HG03354 (cell line): ENCODE results near the gene GMDS.

Source experiments
- ATAC-seq: cut with Tn5 transposase; IDR thresholded peaks from one replicate; pipeline ENCODE4 v1.9.1; 2021; ENCODE audit warnings: mild to moderate bottlenecking; ENCODE audit not compliant: unreplicated experiment, poor library complexity, severe bottlenecking

GMDS gene

GRCh38 chr6:1834646-1835516 lies 410.5 kb downstream of the GMDS start:
- no peak for ATAC-seq

GRCh38 chr6:1834207-1834606 lies 411.2 kb downstream of the GMDS start:
- ATAC-seq = no peak

- ATAC-seq = no peak
Observed at GRCh38 chr6:1832844-1833787, 412.3 kb downstream of the GMDS start.

- ATAC-seq = no peak
Observed at GRCh38 chr6:1832358-1832757, 413.0 kb downstream of the GMDS start.

GRCh38 chr6:1827984-1828793 lies 417.2 kb downstream of the GMDS start:
- no peak for ATAC-seq

GRCh38 chr6:1825926-1826325 lies 419.5 kb downstream of the GMDS start:
- no peak for ATAC-seq

- no peak for ATAC-seq
Observed at GRCh38 chr6:1825277-1825676, 420.1 kb downstream of the GMDS start.

GRCh38 chr6:1821513-1822183 lies 423.8 kb downstream of the GMDS start:
- ATAC-seq = no peak

- ATAC-seq = no peak
Observed at GRCh38 chr6:1821164-1821512, 424.3 kb downstream of the GMDS start.

GRCh38 chr6:1820714-1821113 lies 424.7 kb downstream of the GMDS start:
- no peak for ATAC-seq

GRCh38 chr6:1820165-1820564 lies 425.2 kb downstream of the GMDS start:
- ATAC-seq = no peak

GRCh38 chr6:1819007-1819406 lies 426.4 kb downstream of the GMDS start:
- no peak for ATAC-seq

- ATAC-seq = no peak
Observed at GRCh38 chr6:1817033-1817761, 428.2 kb downstream of the GMDS start.

GRCh38 chr6:1815827-1816452 lies 429.5 kb downstream of the GMDS start:
- no peak for ATAC-seq

- ATAC-seq = no peak
Observed at GRCh38 chr6:1814279-1814678, 431.1 kb downstream of the GMDS start.

- no peak for ATAC-seq
Observed at GRCh38 chr6:1812487-1812886, 432.9 kb downstream of the GMDS start.

GRCh38 chr6:1812034-1812433 lies 433.4 kb downstream of the GMDS start:
- ATAC-seq = no peak

- ATAC-seq = no peak
Observed at GRCh38 chr6:1810880-1811279, 434.5 kb downstream of the GMDS start.
